ENCODE data around the gene GTPBP10.
A peak's percentile ranks its signal among the peaks of the same experiment; 100 is the strongest.

DNA sequence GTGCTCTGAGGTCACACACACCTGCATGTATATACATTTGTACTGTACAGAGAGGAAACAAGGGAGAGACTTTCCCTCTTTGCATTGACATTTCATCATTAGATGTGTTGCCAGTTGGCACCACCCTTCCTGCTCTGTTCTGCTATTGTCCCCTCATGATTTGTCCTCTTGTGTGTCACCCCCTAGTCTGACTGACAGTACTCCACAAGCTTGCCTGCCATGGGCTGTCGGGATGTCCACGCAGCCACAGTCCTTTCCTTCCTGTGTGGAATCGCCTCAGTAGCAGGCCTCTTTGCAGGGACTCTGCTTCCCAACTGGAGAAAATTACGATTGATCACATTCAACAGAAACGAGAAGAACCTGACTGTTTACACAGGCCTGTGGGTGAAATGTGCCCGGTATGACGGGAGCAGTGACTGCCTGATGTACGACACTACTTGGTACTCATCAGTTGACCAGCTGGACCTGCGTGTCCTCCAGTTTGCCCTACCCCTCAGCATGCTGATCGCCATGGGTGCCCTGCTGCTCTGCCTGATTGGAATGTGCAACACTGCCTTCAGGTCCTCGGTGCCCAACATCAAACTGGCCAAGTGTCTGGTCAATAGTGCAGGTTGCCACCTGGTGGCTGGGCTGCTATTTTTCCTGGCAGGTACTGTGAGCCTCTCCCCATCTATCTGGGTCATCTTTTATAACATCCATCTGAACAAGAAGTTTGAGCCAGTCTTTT, 66.1 kb downstream of the GTPBP10 start:
- TF ChIP-seq, protein P1, sequence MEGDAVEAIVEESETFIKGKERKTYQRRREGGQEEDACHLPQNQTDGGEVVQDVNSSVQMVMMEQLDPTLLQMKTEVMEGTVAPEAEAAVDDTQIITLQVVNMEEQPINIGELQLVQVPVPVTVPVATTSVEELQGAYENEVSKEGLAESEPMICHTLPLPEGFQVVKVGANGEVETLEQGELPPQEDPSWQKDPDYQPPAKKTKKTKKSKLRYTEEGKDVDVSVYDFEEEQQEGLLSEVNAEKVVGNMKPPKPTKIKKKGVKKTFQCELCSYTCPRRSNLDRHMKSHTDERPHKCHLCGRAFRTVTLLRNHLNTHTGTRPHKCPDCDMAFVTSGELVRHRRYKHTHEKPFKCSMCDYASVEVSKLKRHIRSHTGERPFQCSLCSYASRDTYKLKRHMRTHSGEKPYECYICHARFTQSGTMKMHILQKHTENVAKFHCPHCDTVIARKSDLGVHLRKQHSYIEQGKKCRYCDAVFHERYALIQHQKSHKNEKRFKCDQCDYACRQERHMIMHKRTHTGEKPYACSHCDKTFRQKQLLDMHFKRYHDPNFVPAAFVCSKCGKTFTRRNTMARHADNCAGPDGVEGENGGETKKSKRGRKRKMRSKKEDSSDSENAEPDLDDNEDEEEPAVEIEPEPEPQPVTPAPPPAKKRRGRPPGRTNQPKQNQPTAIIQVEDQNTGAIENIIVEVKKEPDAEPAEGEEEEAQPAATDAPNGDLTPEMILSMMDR (IDR thresholded peaks at IDR 0.05 in 4 of 5, conservative IDR thresholded peaks at IDR 0.05 in 1 of 5), result peak in 3 of 5 experiments; percentile 36 to 45 (median 43)
- no peak for TF ChIP-seq POLR2A (IDR thresholded peaks at IDR 0.05)
